GM21390 (cell line): Measurements from ENCODE around the gene GRIN1.

ENCODE experiments used
- ATAC-seq: cut with Tn5 transposase; IDR thresholded peaks from one replicate; pipeline ENCODE4 v1.9.1; 2021; ENCODE audit not compliant: unreplicated experiment

Gene GRIN1

GRCh38 chr9:137212520-137212919 is 73.6 kb downstream of the GRIN1 start:
- ATAC-seq: no peak

DNA sequence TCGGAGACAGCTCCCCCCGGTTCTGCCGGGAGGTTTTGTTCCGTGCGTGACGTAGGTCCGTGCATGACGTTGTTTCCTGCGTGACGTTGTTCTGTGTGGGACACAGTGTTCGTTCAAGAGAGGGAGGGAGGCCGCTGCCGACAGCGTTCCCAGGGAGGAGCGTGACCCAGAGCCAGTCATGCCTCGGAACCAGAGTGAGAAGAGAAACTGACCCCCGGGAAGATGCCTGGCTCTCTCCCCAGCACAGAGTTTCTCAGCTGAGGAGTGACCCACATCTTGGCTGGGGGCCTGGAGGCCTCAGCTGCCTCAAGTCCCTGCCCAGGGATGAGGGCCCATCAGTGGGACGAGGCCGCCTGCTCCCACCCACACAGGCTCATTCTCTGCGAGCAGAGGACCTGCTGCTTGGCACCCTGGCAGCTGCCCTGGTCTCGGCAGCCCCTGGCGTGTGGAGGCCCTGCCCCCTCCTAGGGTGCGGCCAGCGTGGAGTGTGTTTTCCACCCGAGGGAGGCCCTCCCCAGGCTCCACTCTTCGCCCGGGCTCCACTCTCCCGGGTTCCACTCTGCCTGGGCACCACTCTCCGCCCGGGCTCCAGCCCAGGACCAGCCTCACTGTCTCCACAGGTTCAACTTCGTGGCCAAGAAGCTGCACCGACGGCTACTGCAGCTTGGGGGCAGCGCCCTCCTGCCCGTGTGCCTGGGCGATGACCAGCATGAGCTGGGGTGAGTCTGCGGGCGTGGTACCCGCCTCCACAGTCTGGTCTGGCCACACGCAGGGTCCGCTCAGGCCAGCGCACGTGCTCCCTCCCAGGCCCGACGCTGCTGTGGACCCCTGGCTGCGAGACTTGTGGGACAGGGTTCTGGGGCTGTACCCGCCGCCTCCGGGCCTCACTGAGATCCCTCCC is 74.5 kb downstream of the GRIN1 start:
- no peak for ATAC-seq

- no peak for ATAC-seq
These were observed 75.7 kb downstream of the GRIN1 start for GRCh38 chr9:137214620-137215019.

DNA sequence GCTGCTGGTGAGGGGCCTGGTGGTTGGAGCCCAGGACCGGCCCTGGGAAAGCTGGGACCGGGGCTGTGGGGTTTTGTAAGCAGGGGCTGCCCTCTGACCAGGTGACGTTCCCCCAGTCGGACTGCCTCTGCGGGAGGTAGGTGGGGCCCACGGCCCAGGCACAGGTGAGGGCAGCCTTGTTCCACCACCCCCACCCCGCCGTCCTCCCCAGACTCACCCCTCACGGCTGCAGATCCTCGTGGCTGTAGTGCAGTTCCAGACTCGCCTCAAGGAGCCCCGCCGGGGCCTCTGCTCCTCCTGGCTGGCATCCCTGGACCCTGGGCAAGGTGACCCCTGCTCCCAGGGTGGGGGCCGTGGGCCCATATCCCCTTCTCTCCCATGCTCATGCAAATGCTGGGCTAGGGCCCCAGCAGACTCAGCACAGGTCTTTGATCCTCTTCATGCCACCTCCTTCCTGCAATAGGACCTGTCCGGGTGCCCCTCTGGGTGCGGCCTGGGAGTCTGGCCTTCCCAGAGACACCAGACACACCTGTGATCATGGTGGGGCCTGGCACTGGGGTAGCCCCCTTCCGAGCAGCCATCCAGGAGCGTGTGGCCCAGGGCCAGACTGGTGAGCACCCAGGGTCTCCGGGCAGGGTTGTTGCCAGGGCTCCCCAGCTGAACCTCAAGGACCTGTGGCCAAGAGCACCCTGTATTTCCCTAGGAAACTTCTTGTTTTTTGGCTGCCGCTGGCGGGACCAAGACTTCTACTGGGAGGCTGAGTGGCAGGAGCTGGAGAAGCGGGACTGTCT is 76.4 kb downstream of the GRIN1 start:
- ATAC-seq: no peak

- ATAC-seq: no peak
These were observed 77.4 kb downstream of the GRIN1 start for GRCh38 chr9:137216188-137216965.

DNA sequence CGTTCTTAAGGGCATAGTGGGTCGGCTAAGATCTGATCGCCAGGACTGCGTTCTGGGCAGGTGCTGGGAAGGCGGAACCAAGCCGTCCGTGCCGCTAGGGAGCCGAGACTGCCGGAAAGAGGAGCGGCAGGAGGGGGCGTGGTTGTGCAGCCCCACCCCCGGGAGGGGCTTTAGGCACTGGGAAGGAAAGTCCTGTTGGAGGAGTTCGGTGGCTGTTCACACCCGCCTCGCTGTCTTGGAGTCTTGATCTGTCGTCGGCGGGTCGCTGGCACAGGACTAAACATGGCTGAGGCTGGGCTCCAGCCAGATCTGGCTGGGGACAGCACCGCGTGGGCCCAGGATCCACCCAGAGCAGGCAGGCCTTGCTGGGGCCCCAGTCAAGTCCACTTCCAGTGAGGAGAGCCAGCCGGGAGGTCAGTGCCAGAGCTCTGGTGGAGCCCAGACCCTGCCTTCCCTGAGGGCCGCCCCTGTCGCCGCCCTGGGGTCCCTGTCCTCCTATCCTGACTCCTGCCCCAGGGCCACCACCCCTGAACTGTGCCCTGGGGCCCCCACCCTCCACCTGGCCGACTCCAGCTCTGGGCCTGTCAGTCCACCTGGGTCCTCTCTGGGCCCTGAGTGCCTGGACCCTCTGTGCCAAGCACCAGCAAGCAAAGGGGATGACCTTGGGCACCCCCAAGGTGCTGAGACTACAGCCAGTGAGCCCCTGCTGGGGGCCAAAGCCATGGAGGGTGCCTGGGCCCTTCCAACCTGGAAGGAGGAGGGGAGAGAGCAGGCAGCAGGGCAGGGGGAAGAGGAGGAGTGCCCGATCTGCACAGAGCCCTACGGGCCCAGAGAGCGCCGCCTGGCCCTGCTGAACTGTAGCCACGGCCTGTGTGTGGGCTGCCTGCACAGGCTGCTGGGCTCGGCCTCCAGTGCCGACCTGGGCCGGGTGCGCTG is 78.6 kb downstream of the GRIN1 start:
- ATAC-seq: no peak

DNA sequence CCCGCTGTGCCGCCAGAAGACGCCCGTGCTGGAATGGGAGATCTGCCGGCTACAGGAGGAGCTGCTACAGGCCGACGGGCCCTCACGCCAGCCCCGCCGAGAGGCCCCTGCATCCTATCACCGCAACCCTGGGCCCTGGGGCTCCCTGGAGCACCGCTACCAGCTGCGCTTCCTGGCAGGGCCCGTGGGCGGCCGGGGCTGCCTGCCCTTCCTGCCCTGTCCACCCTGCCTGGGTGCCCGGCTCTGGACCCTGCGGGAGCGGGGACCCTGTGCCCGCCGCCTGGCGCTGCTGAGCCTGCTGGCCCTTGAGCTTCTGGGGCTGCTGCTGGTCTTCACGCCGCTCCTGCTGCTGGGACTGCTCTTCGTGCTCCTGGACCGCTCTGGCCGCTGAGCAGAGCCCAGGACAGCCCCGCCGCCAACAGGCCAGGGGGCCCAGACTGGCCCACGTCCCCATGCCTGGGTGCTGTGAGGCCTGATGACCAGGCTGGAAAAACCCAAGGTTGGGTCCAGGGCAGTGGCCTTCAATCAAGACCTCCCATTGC is 79.3 kb downstream of the GRIN1 start:
- no peak for ATAC-seq
